ENCODE measurements around the gene P2RY10. TPM values are rescaled to one million over a fixed set of nuclear protein-coding genes. Genes with fewer than 3 reads are reported as not detected.

Gene P2RY10
- total RNA-seq, 1 donor from 2014 or later, result not detected

DNA sequence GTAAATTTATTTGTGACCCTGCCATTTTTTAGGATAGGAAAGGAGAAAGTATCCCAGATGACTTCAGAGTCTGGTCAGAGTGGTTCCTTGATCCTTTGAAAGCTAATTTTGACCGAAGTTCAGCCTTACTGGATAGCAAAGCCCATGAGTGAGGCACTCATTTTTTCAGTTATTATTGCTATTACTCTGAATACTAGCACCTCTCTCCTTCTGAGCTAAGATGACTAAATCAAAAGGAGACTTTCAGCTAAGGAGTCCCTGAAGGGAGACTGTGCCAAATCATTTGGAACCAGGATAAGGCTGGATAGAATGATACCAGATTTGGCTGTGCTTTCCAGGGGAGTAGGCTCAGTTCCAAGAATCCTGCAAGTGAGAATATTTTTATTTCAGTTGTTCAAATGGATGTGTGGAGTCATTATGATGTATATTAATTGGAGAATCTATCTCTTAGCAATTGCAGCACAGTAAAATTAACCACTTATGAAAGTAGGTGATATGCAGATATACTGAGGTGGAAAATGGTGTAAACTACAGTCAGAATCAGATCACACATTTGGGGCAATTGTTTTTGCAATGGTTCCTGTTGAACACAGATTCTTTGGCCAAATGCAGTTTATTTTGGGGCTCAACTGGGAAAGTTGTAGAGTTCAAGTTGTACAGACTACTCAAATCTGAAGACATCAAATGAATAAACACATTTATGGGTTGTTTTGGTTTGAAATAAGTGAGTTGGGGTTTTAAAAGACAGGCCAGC is 1.2 kb downstream of the P2RY10 start:
- DNase-seq (ENCODE audit: low read depth), result no peak
- TF ChIP-seq, protein P1, sequence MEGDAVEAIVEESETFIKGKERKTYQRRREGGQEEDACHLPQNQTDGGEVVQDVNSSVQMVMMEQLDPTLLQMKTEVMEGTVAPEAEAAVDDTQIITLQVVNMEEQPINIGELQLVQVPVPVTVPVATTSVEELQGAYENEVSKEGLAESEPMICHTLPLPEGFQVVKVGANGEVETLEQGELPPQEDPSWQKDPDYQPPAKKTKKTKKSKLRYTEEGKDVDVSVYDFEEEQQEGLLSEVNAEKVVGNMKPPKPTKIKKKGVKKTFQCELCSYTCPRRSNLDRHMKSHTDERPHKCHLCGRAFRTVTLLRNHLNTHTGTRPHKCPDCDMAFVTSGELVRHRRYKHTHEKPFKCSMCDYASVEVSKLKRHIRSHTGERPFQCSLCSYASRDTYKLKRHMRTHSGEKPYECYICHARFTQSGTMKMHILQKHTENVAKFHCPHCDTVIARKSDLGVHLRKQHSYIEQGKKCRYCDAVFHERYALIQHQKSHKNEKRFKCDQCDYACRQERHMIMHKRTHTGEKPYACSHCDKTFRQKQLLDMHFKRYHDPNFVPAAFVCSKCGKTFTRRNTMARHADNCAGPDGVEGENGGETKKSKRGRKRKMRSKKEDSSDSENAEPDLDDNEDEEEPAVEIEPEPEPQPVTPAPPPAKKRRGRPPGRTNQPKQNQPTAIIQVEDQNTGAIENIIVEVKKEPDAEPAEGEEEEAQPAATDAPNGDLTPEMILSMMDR (conservative IDR thresholded peaks at IDR 0.05; ENCODE audit: low read depth, low read length), result no peak
- no peak overlapping the region for H3K4me3 ChIP-seq (ENCODE audit: low read depth, low read length)

DNA sequence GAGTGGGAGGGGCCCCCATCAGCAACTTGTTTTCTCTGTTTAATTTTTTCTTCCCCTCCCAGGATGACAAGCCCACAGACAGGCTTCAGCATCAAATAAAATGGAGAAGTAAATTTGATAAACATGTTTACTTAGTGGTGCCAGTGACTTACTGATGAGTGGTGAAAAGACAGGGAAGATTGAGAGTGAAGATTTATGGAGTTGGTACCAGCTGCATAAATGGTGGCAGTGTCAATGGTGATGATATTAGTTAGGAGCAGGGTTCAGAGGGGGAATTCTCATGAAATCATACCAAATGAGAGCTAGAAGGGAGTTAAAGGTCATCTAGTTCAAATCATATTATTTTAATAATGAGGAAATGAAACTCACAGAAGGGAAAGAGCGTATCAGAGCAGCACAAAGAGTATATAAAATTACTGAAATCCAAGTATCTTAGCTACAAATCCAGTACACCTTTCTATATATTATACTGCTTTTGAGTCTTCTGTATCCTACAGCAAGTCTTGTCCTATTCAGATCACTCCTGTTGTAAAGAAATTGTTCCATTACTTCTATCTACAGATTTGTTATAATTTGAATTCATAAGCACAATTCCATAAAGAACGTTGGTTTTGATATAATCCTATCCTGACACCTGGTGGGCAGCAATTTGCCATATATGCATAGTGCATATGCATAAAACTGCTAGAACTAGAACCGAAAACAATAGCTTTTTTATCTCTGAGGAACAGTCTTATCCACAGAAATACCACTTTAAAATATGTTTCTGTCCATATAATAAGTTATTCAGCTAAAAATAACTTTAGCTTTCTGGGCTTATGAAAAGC is 5.0 kb downstream of the P2RY10 start:
- DNase-seq (ENCODE audit: low read depth), result no peak
- TF ChIP-seq, protein P1 (conservative IDR thresholded peaks at IDR 0.05; ENCODE audit: low read depth, low read length), result no peak
- no peak overlapping the region for H3K4me3 ChIP-seq (ENCODE audit: low read depth, low read length)

DNA sequence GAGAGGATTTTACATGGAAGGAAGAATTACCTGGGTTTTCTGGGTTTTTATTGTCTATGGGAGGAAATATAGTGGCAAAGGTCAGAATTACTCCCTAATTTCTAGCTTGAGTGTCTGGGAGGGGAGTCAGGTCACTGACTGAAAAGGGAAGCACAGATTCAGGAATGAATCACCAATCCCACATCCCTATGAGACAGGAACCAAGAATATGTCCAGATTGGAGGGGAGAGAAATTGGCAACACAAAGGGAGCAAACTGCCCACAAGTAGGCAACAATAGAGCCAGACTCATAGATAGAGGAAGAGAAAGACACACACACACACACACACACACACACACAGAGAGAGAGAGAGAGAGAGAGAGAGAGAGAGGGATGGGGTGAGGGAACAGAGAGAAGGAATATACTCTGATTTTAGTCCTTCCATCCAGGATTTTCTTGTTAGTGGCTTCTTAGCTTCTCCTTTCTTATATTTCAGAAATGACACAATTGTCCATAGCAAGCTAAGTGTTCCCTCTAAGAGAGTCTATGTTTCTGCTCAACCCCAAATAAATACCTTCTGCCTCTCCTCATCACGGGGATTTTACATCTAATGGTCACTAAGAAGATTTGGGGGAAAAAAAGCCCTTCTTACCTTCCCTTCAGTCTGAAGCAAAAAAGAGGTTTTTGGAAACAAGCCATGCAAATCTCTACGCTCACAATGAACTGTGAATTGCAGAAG is 12.0 kb downstream of the P2RY10 start:
- no peak overlapping the region for H3K4me3 ChIP-seq (ENCODE audit: low read depth, low read length)
- no peak for DNase-seq (ENCODE audit: low read depth)
- TF ChIP-seq, protein P1 (conservative IDR thresholded peaks at IDR 0.05; ENCODE audit: low read depth, low read length), result no peak

DNA sequence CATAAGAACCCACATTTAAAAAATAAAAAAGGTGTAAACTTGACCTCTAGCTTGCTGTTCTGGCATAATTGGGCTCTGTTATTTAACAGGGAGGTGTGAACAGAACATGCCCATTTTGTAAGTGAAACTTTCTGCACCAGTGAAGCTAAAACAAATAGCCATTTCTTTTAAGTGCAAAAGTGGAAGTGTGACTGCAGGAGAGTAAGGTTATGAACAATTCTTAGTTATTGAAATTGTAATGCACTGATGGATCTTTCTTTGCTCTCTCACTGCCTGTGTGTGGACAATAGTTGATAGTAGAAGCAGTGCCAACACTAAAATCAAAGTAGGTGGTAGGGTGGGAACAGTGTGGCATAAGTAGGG is 12.6 kb downstream of the P2RY10 start:
- no peak overlapping the region for H3K4me3 ChIP-seq (ENCODE audit: low read depth, low read length)
- no peak for DNase-seq (ENCODE audit: low read depth)
- TF ChIP-seq, protein P1 (conservative IDR thresholded peaks at IDR 0.05; ENCODE audit: low read depth, low read length), result no peak

DNA sequence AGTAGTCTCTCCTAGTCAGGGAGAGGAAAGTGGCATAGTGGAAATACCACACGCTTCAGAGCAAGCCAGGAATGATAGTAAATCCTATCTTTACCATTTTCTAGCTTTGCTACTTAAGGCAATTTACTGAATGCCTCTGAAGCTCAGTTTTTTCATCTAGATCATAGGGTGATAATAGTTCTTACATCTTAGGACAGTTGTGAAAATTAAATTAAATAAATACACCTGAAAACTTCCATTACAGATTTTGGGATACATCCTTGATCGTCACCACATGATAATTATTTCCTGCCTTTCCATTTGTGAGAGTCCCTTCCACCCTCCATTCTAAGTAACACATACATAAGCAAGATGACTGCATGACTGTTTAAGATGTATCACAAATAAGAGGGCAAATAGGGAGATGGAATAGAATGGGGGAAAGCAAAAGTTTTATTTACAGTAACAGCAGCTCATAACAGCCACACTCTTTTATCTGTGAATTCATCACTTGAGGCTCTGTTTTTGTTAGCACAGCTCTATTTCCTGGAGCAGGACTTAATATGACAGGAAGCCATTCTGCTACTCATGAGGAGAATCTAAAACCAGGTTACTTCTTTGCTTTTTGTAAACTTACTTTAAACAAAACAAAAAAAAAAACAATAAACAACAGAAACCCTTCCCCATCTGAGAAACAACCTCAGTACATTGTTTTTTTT is 13.4 kb downstream of the P2RY10 start:
- no peak for DNase-seq (ENCODE audit: low read depth)

DNA sequence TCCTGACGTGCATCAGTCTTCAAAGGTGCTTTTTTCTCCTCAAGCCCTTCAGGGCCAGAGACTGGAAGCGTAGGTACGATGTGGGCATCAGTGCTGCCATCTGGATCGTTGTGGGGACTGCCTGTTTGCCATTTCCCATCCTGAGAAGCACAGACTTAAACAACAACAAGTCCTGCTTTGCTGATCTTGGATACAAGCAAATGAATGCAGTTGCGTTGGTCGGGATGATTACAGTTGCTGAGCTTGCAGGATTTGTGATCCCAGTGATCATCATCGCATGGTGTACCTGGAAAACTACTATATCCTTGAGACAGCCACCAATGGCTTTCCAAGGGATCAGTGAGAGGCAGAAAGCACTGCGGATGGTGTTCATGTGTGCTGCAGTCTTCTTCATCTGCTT is 15.7 kb downstream of the P2RY10 start:
- DNase-seq (ENCODE audit: low read depth), result no peak
- TF ChIP-seq, protein P1 (conservative IDR thresholded peaks at IDR 0.05; ENCODE audit: low read depth, low read length), result no peak
- no peak overlapping the region for H3K4me3 ChIP-seq (ENCODE audit: low read depth, low read length)

More for the DNA sequence above, 13.4 kb downstream of the P2RY10 start:
- no peak overlapping the region for H3K4me3 ChIP-seq (ENCODE audit: low read depth, low read length)
- TF ChIP-seq, protein P1 (conservative IDR thresholded peaks at IDR 0.05; ENCODE audit: low read depth, low read length), result no peak

Data from epithelial cell of proximal tubule (primary cell).